GM10266 (cell line): ENCODE data around the gene RHOH.

Experiments used
- DNase-seq: peaks from one replicate; pipeline ENCODE4 v3.0.0; 2012; ENCODE audit errors: extremely low spot score
- CTCF ChIP-seq: IDR thresholded peaks from 2 replicates; pipeline ENCODE4 v1.5.1; 2012; ENCODE audit warnings: mild to moderate bottlenecking, low read depth; ENCODE audit not compliant: control insufficient read depth, insufficient read depth; ENCODE audit errors: missing control alignments

The RHOH gene

GRCh38 chr4:40255393-40256281 is 58.8 kb downstream of the RHOH start:
- DNase-seq, result no peak

GRCh38 chr4:40256329-40256728 is 59.5 kb downstream of the RHOH start:
- DNase-seq, result no peak
- TF ChIP-seq CTCF, result no peak

More at GRCh38 chr4:40255393-40256281, 58.8 kb downstream of the RHOH start:
- TF ChIP-seq CTCF, result no peak

GRCh38 chr4:40256817-40257216 is 60.0 kb downstream of the RHOH start:
- no peak for DNase-seq
- no peak for TF ChIP-seq CTCF

- DNase-seq, result no peak
- TF ChIP-seq CTCF, result no peak
Observed at GRCh38 chr4:40258627-40259026, 61.8 kb downstream of the RHOH start.

- no peak for DNase-seq
- no peak for TF ChIP-seq CTCF
Observed at GRCh38 chr4:40261231-40262076, 64.6 kb downstream of the RHOH start.

- DNase-seq, result no peak
- TF ChIP-seq CTCF, result no peak
Observed at GRCh38 chr4:40262077-40262528, 65.3 kb downstream of the RHOH start.
